GM15510 (cell line): ENCODE data around the gene KLHL21.

ENCODE experiments used
- POLR2A ChIP-seq: IDR thresholded peaks from 3 replicates; pipeline ENCODE4 v1.6.1; 2011; ENCODE audit warnings: borderline replicate concordance; ENCODE audit not compliant: insufficient read length; ENCODE audit errors: extremely low read depth

Gene KLHL21, protein sequence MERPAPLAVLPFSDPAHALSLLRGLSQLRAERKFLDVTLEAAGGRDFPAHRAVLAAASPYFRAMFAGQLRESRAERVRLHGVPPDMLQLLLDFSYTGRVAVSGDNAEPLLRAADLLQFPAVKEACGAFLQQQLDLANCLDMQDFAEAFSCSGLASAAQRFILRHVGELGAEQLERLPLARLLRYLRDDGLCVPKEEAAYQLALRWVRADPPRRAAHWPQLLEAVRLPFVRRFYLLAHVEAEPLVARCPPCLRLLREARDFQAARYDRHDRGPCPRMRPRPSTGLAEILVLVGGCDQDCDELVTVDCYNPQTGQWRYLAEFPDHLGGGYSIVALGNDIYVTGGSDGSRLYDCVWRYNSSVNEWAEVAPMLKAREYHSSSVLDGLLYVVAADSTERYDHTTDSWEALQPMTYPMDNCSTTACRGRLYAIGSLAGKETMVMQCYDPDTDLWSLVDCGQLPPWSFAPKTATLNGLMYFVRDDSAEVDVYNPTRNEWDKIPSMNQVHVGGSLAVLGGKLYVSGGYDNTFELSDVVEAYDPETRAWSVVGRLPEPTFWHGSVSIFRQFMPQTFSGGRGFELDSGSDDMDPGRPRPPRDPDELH

DNA sequence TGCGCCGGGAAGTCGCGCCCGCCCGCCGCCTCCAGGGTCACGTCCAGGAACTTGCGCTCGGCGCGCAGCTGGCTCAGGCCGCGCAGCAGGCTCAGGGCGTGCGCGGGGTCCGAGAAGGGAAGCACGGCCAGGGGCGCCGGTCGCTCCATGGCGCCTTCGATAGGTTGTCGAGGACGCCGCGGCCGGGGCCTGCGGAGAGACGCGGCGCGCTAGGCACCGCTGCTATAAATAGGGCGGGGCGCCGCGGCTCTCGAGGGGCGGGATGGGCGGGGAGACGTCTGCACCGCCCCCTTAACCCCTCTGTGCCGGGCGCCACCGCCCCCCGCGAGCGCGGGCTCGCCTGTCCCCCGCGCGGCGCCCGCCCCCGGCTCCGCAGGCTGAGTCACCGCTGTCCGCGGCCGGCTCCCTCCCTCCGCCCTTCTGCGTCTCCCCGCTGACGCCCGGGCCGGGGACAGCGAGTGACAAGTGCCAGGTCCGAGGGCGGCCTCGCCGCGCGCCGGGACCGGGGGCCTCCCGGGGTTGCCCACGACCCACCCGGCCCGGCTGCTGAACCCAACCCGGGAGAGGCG, at the start of gene KLHL21:
KLHL21 (minus strand) TSS at position 201 of the 569 bp plus-strand sequence; CDS start at position 149, 52 bp downstream.
- peak; percentile 97 for TF ChIP-seq POLR2A

DNA sequence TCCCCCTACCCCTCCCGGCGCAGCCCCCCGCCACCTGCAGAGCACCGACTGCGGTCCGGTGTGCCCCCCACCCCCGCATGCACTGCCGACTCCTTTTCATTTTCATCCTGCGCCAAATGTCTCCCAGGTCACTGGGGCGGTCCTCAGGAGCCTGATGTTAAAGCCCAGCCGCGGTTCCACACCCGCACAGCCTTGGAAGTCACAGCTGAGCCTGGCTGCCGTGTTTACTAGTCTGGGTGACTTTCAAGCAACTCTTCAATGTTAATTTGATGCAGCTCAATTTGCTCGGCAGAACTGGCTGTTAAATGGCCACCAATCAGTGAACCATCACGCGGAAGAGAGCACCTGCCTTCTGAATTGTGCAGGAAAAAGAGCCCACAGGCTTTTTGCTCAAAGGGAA, 49.2 kb upstream of the KLHL21 start:
- TF ChIP-seq POLR2A = no peak

DNA sequence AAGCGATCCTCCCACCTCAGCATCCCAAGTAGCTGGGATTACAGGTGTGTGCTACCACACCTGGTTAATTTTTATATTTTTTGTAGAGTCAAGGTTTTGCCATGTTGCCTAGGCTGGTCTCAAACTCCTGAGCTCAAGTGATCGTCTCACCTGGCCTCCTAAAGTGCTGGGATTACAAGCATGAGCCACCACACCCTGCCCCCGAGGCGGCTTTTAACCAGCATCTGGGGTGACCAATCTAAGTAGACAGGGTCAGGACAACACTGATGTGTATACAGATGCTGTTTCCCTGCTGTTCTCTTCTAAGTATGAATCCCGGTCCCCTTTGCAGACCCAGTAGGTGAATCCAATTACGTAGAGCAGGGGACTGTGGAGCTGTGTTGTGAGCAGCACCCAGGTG, 45.9 kb upstream of the KLHL21 start:
- TF ChIP-seq POLR2A = no peak

DNA sequence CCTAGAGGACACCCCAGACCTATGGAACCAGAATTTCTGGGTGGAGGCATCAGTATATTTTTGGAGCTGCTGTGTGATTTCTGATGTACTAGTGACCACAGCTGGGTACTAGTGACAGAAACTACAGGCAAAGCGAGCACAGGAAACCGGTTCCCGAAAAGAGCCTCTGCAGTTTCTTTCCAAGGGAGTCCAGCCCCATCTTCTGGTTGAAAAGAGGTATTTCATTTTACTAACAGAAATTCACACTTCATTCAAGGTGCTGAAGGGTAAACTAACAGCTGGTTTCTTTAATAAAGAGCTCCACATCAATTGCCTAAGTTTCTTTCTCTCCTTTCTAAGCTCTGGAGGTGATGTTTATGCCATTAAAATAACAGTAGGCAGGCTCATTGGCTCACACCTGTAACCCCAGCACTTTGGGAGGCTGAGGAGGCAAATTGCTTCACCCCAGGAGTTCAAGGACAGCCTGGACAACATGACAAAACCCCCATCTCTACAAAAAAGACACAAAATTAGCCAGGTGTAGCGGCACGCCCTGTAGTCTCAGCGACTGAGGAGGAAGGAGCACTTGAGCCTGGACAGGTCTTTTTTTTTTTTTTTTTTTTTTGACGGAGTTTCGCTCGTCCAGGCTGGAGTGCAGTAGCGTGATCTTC, 44.0 kb upstream of the KLHL21 start:
- no peak for TF ChIP-seq POLR2A

DNA sequence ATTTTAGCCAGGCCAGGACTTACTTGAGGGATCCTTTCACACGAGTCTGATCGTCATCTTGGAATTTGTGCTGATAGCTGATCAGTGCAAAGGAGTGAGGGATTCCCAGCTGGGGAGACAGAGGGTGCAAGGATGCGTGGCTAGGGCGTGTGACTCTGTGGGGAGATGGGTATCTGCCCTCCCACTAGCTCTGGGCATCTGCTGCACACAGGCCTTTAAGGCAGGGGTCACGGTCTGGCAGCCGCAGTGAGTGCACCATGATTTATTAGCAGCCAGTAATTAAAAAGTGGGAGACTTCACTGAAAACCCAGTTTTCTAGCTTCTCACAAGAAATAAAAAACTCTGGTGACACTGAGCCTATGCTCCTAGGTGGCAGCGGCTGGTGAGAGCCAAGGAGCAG, 42.3 kb upstream of the KLHL21 start:
- TF ChIP-seq POLR2A = no peak

DNA sequence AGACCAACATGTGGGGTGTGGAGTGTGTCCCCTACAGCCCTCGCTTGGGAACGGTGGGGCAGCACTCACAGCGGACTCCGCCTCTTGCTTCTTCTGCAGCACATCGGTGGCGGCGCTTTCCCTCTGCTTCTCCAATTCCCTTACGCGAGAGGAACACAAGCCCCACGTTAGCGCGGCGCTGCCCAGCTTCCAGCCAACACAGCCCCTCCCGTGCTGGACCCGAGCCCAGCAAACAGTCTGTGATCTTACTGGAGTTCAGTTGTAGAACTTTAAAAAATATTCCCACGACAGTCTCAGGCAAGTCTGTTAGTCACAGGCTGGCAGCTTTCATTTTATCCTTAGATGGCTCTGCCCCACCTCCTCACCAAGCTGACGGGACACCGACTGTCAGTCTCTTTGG, 35.6 kb upstream of the KLHL21 start:
- no peak for TF ChIP-seq POLR2A

DNA sequence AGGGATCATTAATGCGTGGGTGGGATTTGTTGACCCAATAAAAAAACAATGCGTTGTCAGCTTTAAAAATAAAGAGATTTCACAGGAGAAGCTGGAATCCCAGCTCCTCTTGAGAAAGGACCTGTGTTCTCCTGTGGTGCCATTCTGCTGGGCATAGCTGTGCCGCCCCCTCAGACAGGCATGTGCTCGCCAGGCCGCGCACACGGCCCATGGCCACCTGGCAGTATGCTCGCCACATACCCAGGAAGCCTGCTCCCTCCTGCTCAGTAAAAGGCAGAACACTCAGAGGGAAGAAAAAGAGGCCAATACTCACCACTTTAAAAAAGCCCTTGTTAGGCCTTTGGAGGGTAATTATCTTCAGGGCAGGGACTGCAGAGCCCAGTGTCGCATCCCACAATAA, 35.1 kb upstream of the KLHL21 start:
- no peak for TF ChIP-seq POLR2A

DNA sequence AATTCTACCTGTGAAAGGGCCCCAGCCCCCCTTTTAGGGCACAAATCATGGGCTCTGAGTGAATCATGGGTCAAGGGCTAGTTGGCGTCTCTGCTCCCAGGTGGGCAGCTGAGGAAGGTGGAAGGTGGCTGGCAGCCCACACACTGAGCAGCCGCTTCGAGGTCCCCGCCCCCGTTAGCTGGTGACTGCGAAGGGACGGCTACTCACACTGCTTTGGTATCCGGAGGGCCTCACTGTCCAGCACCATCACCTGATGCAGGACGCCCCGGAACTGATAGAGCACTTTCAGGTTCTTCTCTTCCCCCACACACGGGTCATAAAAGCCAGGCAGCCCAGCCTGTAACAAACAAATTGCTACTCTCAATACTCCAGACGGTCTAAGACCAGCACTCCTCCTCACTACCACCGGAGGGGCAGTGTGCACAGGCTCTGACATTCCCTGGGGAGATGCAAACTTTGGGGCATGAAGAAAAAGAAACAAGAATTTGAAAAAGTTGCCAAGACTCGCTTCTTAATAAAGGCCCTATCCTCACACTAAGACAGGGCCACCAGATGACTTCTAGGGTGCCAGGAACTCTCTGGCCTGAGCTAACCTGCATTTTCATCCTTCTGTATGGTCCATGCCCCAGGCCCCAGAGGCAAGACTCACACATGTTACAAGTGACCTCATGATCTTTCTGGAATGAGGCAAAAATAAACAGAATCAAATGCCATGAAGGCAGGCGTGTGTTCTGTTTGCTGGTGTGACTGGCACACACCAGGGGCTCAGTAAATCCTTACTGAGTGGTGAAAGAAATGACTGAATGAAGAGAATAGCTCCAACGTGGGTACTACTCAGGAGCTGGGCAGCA, 33.5 kb upstream of the KLHL21 start:
- no peak for TF ChIP-seq POLR2A

DNA sequence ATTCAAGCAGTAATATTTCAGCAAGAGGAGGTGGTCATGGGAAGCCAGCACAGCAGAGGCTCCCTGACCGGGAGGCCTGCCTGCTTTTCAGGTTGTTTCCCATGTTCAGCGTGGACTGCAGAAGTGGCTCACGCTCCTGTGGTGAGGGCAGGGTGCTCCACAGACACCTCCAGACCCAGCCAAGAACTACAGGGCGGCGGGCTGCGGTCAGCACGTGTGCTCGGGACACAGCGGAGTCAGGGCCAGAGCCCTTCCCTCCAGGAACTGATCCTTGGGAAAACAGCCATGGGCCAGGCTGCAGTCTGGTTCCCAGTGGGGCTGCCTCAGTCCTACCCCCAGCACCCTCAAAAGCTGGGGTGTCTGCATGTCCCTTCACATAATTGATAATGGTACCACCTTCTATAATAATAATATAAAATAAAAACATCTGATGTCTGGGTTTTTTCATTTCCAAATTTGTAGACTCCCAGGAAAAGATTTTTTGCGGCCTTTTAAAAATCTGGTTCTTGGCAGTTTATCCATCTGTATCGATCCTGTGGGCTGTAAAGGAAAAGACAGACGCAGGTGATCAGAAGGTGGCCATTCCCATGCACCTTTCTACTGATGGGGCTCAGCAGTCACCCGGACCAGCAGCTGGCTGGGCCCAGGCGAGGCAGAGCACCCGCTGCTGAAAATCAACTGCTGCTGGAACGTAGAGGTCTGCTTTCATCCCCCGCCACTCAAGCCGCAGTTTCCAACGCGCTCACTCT, 32.7 kb upstream of the KLHL21 start:
- TF ChIP-seq POLR2A = no peak

DNA sequence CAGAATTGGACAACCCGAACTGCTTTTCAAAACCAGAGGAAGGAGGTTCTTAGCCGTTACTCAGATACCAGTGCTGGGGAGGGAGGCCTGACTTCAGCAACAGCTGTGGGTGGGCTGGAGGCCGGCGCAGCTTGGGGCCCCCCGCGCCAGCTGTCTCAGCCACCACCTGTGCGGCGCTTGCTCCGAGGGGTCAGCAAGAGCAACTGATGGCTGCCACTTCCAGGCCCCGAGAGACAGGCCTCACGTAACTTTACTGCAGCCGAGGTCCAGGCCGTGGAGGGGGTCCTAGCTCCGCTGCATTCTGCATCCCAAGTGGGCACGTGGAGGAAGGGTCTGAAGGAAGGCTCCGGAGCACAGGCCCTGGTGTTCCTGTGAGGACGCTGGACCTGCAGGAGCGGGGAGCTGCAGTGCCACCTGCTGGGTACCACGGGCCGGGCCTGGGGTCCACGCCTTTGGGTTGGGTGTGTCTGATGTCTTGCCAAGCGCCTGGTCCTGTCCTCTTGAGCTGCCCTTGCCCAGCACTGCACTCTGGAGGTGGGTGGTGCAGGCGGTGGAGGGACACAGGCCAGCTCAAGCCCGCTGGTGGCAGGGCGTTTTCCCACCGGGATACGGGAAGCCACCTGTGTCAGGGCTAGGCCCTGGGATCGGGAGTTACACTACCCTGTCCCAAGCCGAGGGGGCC, 31.8 kb upstream of the KLHL21 start:
- TF ChIP-seq POLR2A = no peak

DNA sequence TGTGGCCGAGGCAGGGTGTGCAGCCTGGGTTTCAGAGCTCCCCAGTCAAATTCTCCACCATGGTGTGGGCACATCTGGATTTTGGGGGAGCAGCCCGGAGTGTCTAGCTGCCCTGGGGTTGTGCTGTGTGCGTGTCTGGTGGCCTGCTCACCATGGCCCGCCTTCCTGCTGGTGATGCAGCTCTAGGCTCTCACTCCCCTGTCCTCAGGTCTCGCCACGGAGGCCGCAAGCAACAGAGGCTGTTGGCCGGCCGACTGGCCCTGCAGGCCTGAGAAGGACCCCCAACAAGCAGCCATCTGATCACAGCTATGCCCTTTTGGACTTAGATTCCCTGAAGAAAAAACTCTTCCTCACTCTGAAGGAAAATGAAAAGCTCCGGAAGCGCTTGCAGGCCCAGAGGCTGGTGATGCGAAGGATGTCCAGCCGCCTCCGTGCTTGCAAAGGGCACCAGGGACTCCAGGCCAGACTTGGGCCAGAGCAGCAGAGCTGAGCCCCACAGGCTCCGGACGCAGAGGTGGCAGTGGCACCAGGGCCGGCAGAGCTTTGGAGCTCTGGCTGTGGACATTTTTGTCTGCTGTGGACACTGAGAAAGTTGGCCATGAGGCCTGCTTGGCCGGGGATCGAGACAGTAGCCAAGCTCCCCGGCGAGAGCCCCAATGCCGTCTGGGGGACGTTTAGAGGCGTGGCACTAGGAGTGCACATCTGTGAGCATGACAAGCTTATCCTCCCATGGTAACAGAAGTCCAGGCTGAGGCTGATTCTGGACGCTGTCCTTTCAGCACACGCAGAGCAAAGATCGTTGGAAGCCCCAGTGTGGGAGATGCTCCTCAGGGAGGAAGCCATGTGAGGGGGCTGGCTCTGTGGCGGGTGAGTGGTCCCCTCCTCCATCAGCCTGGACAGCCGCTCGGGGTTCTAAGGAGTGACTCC, 30.2 kb upstream of the KLHL21 start:
- no peak for TF ChIP-seq POLR2A

DNA sequence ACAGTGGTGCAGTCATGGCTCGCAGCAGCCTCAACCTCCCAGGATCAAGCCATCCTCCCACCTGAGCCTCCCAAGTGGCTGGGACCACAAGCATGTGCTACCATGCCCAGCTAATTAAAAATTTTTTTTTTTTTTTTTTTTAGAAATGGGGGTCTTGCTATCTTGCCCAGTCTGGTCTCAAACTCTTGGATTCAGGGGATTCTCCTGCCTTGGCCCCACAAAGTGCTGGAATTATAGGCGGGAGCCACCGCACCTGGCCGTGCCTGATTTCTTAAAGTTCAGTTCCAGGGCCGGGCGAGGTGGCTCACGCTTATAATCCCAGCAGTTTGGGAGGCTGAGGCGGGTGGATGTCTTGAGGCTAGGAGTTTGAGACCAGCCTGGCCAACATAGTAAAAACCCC, 28.4 kb upstream of the KLHL21 start:
- no peak for TF ChIP-seq POLR2A
